ENCODE measurements around the gene APLP2.

DNA sequence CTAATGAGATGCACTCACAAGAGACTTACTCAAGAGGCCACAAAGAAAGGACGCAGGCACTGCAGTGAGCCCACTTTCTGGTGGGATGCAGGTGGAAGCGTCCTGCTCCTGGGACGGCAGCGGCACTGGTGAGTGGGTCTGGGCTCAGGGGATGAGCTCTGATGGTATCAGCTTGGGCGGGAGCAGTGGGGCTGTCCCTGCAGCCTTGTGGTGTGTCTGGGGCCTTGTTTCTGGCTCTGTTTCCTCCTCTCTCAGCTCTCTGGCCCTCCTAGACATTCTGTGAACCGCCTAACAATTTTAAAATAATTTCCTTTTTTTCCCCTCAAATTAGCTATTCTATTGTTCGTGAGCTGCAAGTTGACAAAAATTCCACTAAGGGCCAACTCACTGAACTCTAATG lies 81.1 kb downstream of the APLP2 start:
- TF ChIP-seq, protein P1, sequence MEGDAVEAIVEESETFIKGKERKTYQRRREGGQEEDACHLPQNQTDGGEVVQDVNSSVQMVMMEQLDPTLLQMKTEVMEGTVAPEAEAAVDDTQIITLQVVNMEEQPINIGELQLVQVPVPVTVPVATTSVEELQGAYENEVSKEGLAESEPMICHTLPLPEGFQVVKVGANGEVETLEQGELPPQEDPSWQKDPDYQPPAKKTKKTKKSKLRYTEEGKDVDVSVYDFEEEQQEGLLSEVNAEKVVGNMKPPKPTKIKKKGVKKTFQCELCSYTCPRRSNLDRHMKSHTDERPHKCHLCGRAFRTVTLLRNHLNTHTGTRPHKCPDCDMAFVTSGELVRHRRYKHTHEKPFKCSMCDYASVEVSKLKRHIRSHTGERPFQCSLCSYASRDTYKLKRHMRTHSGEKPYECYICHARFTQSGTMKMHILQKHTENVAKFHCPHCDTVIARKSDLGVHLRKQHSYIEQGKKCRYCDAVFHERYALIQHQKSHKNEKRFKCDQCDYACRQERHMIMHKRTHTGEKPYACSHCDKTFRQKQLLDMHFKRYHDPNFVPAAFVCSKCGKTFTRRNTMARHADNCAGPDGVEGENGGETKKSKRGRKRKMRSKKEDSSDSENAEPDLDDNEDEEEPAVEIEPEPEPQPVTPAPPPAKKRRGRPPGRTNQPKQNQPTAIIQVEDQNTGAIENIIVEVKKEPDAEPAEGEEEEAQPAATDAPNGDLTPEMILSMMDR (conservative IDR thresholded peaks at IDR 0.05) = no peak
- TF ChIP-seq ZFX (IDR thresholded peaks at IDR 0.05) = no peak

Data from C4-2B (cell line).